Measurements from ENCODE around the gene PEX7.
"Not testable (repeated sequence)": the region's sequence is repeated elsewhere in the genome, so short reads cannot be mapped to it uniquely, and the experiment has no call there.

- not testable (repeated sequence) for TF ChIP-seq CTCF, EP300, POLR2A (IDR thresholded peaks at IDR 0.05)
Observed at GRCh38 chr6:136849979-136850563, 27.7 kb downstream of the PEX7 start.

All from tibial nerve (tissue), 4 donors.